CD14-positive monocyte (primary cell): ENCODE measurements around the gene HEXB. TPM values are rescaled to one million over a fixed set of nuclear protein-coding genes. Genes with fewer than 3 reads are reported as not detected.

Experiments used
- DNase-seq, 3 donors: peaks; one replicate each; pipeline ENCODE4 v3.0.0-alpha.2; 2011 to 2022
- H2AFZ ChIP-seq: 2 replicates; pipeline ENCODE4 v1.6.0; 2012; ENCODE audit warnings: mild to moderate bottlenecking, low read depth, low read length, inconsistent platforms; ENCODE audit not compliant: insufficient read depth, poor library complexity, severe bottlenecking
- H3K27ac ChIP-seq, 2 donors: 1 replicate in 1 of 2; 2 replicates in 1 of 2; pipeline ENCODE4 v1.5.1; 2012 to 2013; ENCODE audit warnings: low read length in 2 of 2, control low read depth in 1 of 2, inconsistent platforms in 1 of 2, low read depth in 1 of 2, mild to moderate bottlenecking in 1 of 2
- H3K27me3 ChIP-seq, 2 donors: one replicate each; pipeline versions ENCODE4 v1.6.0 to v1.6.1; 2011 to 2013; ENCODE audit warnings: low read length in 2 of 2; ENCODE audit not compliant: control insufficient read depth in 2 of 2, insufficient read depth in 2 of 2
- H3K36me3 ChIP-seq, 2 donors: replicated peaks in 1 of 2; 1 replicate in 1 of 2; 2 replicates in 1 of 2; pipeline versions ENCODE4 v1.5.1 to v1.6.1; 2012 to 2013; ENCODE audit warnings: low read length in 2 of 2, control low read depth in 1 of 2, inconsistent platforms in 1 of 2, mild to moderate bottlenecking in 1 of 2; ENCODE audit not compliant: insufficient read depth in 2 of 2, control insufficient read depth in 1 of 2
- H3K4me1 ChIP-seq, 2 donors: 1 replicate in 1 of 2; 2 replicates in 1 of 2; pipeline versions ENCODE4 v1.5.1 to v1.6.1; 2012 to 2013; ENCODE audit warnings: low read length in 2 of 2, control low read depth in 1 of 2, inconsistent platforms in 1 of 2, mild to moderate bottlenecking in 1 of 2, moderate library complexity in 1 of 2; ENCODE audit not compliant: insufficient read depth in 2 of 2, control insufficient read depth in 1 of 2
- H3K4me2 ChIP-seq: replicated peaks from 2 replicates; pipeline ENCODE3; 2012; ENCODE audit warnings: low read length, moderate library complexity, mild to moderate bottlenecking; ENCODE audit not compliant: poor library complexity, severe bottlenecking; ENCODE audit errors: extremely low read depth
- H3K4me3 ChIP-seq, 3 experiments: fragments of 200-600 bp in 1 of 3; sonication (generic) in 1 of 3; replicated peaks in 1 of 3; 1 replicate in 2 of 3; 2 replicates in 1 of 3; pipeline ENCODE4 v1.5.1; 2011 to 2013; ENCODE audit warnings: low read length in 3 of 3, mild to moderate bottlenecking in 3 of 3, control low read depth in 2 of 3, low read depth in 2 of 3, inconsistent platforms in 1 of 3, moderate library complexity in 1 of 3
- H3K79me2 ChIP-seq: 2 replicates; pipeline ENCODE4 v1.6.0; 2012; ENCODE audit warnings: mild to moderate bottlenecking, control low read depth, inconsistent platforms, low read length, moderate library complexity; ENCODE audit not compliant: insufficient read depth
- H3K9ac ChIP-seq: 2 replicates; pipeline ENCODE4 v1.6.0; 2017; ENCODE audit warnings: low read length, mild to moderate bottlenecking; ENCODE audit not compliant: insufficient read depth, poor library complexity, severe bottlenecking
- H3K9me3 ChIP-seq, 2 donors: replicated peaks in 1 of 2; 1 replicate in 1 of 2; 2 replicates in 1 of 2; pipeline versions ENCODE4 v1.5.1 to v1.6.1; 2012 to 2013; ENCODE audit warnings: low read length in 2 of 2, control low read depth in 1 of 2; ENCODE audit not compliant: control insufficient read depth in 1 of 2, insufficient read depth in 1 of 2
- H4K20me1 ChIP-seq: 2 replicates; pipeline ENCODE4 v1.6.0; 2012; ENCODE audit warnings: mild to moderate bottlenecking, low read length, control low read depth, moderate library complexity; ENCODE audit not compliant: insufficient read depth
- H3K27ac Mint-ChIP-seq, 7 donors: one replicate each; pipeline ENCODE4 v1.8.0; 2020; ENCODE audit warnings: mild to moderate bottlenecking in 7 of 7, mixed read lengths in 7 of 7, moderate library complexity in 6 of 7, inconsistent platforms in 2 of 7
- H3K27me3 Mint-ChIP-seq, 3 donors: one replicate each; pipeline ENCODE4 v1.8.0; 2021 to 2022; ENCODE audit warnings: low read depth in 3 of 3, mild to moderate bottlenecking in 3 of 3, mixed read lengths in 3 of 3, moderate library complexity in 3 of 3, inconsistent platforms in 1 of 3
- H3K36me3 Mint-ChIP-seq, 2 donors: one replicate each; pipeline ENCODE4 v1.8.0; 2020; ENCODE audit warnings: mixed read lengths in 2 of 2, inconsistent platforms in 1 of 2, mild to moderate bottlenecking in 1 of 2
- H3K4me1 Mint-ChIP-seq: one replicate; pipeline ENCODE4 v1.8.0; 2020; ENCODE audit warnings: mild to moderate bottlenecking, mixed read lengths
- H3K4me3 Mint-ChIP-seq, 2 donors: one replicate each; pipeline ENCODE4 v1.8.0; 2020; ENCODE audit warnings: mild to moderate bottlenecking in 2 of 2, mixed read lengths in 2 of 2, moderate library complexity in 1 of 2
- H3K9me3 Mint-ChIP-seq, 7 donors: one replicate each; pipeline ENCODE4 v1.8.0; 2020 to 2022; ENCODE audit warnings: mixed read lengths in 7 of 7, mild to moderate bottlenecking in 6 of 7, moderate library complexity in 6 of 7, inconsistent platforms in 2 of 7
- WGBS: methylation state at CpG from one replicate; pipeline ENCODE4 v1.1.5; 2013; ENCODE audit warnings: missing lambda C conversion rate; ENCODE audit not compliant: insufficient coverage; 5-methylcytosine and 5-hydroxymethylcytosine counted together
- intact Hi-C, 2 donors: fragments of 100-400 bp; cut with micrococcal nuclease; formaldehyde crosslinking; loops; one replicate each; pipeline versions ENCODE4 v1.15.0 to v1.15.1; 2023
- polyA plus RNA-seq, 3 donors: library from polyadenylated mRNA; depleted of rRNA in 1 of 3; unstranded in 2 of 3; stranded (reverse) in 1 of 3; fragments of 300-500 nt in 2 of 3; fragments of >200 nt in 1 of 3; fragmentation: Illumina TruSeq in 2 of 3; gene quantifications; 1 replicate in 2 of 3; 2 replicates in 1 of 3; pipeline ENCODE4 v1.2.3, GENCODE V29; 2012 to 2021
- TF ChIP-seq, protein P1 (sequence below): fragments of 200-600 bp; IDR thresholded peaks from one replicate; pipeline ENCODE4 v1.8.0; 2022; ENCODE audit warnings: antibody characterized with exemption, mild to moderate bottlenecking

Gene HEXB
- polyA plus RNA-seq, 3 donors, result 158 to 518 (median 470) TPM

DNA sequence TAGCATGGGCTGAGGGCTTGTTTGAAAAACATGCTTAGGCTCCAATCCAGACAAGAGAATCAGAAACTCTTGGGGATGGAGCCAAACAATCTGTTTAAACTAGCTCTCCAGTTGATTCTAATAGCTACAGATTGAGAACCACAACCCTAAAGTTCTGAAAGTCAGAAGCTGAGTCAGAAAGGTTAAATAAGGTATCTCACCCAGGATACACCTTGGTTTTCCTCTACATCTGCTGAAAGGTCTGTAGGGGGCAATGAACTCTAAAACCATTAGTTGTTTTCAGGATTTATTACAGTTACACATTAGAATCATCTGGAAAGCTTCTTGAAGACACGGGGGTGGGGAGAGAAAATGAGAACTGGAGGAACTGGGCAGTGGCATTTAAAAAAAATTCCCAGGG is 76.2 kb downstream of the HEXB start:
- Histone ChIP-seq H4K20me1 (no peaks in the 10 kb centered on the region), H3K9me3 (no peaks in the 10 kb centered on the region), H3K4me2 (no peak overlapping the region), H3K36me3 (peaks cover 50 to 81% of the 10 kb centered on the region in 2 donors), H3K4me3 (no peak overlapping the region), H3K27me3 (no peaks in the 10 kb centered on the region), H3K27ac (no peak overlapping the region), H3K79me2 (peaks cover 26% of the 10 kb centered on the region), H2AFZ (no peak overlapping the region), H3K4me1 (peaks cover 8 to 14% of the 10 kb centered on the region in 2 donors), H3K9ac (no peak overlapping the region)
- no peak for DNase-seq
- no CpG with 5 or more reads among the region's 1 CpG for WGBS
- TF ChIP-seq, protein P1, sequence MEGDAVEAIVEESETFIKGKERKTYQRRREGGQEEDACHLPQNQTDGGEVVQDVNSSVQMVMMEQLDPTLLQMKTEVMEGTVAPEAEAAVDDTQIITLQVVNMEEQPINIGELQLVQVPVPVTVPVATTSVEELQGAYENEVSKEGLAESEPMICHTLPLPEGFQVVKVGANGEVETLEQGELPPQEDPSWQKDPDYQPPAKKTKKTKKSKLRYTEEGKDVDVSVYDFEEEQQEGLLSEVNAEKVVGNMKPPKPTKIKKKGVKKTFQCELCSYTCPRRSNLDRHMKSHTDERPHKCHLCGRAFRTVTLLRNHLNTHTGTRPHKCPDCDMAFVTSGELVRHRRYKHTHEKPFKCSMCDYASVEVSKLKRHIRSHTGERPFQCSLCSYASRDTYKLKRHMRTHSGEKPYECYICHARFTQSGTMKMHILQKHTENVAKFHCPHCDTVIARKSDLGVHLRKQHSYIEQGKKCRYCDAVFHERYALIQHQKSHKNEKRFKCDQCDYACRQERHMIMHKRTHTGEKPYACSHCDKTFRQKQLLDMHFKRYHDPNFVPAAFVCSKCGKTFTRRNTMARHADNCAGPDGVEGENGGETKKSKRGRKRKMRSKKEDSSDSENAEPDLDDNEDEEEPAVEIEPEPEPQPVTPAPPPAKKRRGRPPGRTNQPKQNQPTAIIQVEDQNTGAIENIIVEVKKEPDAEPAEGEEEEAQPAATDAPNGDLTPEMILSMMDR, result no peak
- Mint-ChIP-seq H3K4me3 (no peak overlapping the region), H3K36me3 (peaks cover 47 to 57% of the 10 kb centered on the region in 2 donors), H3K4me1 (peaks cover 9% of the 10 kb centered on the region), H3K27me3 (no peaks in the 10 kb centered on the region), H3K9me3 (peaks cover 0 to 6% (median 3%) of the 10 kb centered on the region in 7 donors), H3K27ac (no peak overlapping the region)
- intact Hi-C loops, result no loop called here

DNA sequence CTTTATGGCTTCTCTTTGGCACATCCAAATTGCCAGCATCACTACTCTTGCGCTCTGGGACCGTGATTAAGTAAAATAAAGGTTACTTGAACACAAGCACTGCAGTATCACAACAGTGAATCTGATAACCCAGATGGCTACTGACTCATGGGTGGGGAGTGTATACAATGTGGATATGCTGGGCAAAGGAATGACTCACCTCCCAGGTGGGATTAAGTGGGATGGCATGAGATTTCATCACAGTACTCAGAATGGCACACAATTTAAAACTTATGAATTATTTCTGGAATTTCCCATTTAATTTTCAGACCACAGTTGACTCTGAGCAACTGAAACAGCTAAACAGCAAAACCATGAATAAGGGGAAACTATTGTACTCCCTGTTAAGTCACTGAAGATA is 77.6 kb downstream of the HEXB start:
- TF ChIP-seq, protein P1, result no peak
- Histone ChIP-seq H3K4me3 (no peak overlapping the region), H4K20me1 (no peaks in the 10 kb centered on the region), H3K27me3 (no peaks in the 10 kb centered on the region), H3K79me2 (peaks cover 39% of the 10 kb centered on the region), H2AFZ (no peak overlapping the region), H3K4me1 (peaks cover 12 to 22% of the 10 kb centered on the region in 2 donors), H3K36me3 (peaks cover 37 to 67% of the 10 kb centered on the region in 2 donors), H3K27ac (no peak overlapping the region), H3K9me3 (no peaks in the 10 kb centered on the region), H3K9ac (no peak overlapping the region), H3K4me2 (no peak overlapping the region)
- intact Hi-C loops, result no loop called here
- Mint-ChIP-seq H3K9me3 (no peaks in the 10 kb centered on the region), H3K27ac (no peak overlapping the region), H3K4me1 (peaks cover 11% of the 10 kb centered on the region), H3K27me3 (no peaks in the 10 kb centered on the region), H3K4me3 (no peak overlapping the region), H3K36me3 (peaks cover 36 to 48% of the 10 kb centered on the region in 2 donors)
- WGBS, result no CpG with 5 or more reads among the region's 2 CpGs
- no peak for DNase-seq
